ENCODE results near the gene RNF26. TPM values are rescaled to one million over a fixed set of nuclear protein-coding genes. Genes with fewer than 3 reads are reported as not detected.
A peak's percentile ranks its signal among the peaks of the same experiment; 100 is the strongest.

The RNF26 gene
- total and polyA plus RNA-seq, 2 of the 4 experiments (the other 2 are of a cell fraction): 3.4 to 36.7 TPM

DNA sequence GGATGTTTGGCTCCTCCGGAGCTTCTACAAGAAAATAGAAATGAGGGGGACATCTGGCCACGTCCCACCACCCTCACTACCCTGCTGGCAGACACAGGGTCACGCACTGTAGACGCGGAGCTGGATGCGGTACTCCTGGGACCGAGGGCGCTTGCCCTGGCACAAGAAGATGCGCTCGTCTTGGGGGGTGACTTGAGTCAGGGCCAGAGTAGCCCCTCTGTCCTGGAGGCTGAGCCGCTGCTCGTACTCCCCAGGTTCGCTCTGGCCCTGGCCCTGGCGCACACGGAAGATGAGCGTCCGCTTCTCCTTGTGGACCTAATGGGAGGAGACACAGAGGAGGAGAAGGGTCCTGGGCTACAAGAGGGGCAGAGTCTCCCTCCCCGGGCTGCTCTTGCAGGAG, 19.6 kb upstream of the RNF26 start:
- no peak overlapping the region for H4K8ac ChIP-seq (ENCODE audit: low read depth in 2 of 2, low read length in 2 of 2)
- BruUV-seq (replicated peaks): no TSS peak
- no peak overlapping the region for H3K18ac ChIP-seq (ENCODE audit: low read depth, low read length)
- H2BK20ac ChIP-seq (ENCODE audit: low read depth, low read length): no peak overlapping the region
- no peak overlapping the region for H2BK120ac ChIP-seq (ENCODE audit: low read depth, low read length)
- ChIA-PET POLR2A (ENCODE audit: unreplicated experiment) (no interaction called here), CTCF (interaction anchor here (0.7 to 1.5 kb wide), 3 partner anchors 8 to 47 kb away, joined by 3 to 4 read pairs (median 3); no protein-coding TSS in a partner anchor)
- H3K27ac ChIP-seq (ENCODE audit: insufficient read depth, low read length): no peak overlapping the region; the same call in 1 of the 2 replicates
- H3K36me3 ChIP-seq (ENCODE audit: control insufficient read depth, insufficient read depth, low read length): peaks cover 41% of the 10 kb centered on the region
- no peak overlapping the region for H2AK5ac ChIP-seq (ENCODE audit: low read depth, low read length)
- TF ChIP-seq, protein P1, sequence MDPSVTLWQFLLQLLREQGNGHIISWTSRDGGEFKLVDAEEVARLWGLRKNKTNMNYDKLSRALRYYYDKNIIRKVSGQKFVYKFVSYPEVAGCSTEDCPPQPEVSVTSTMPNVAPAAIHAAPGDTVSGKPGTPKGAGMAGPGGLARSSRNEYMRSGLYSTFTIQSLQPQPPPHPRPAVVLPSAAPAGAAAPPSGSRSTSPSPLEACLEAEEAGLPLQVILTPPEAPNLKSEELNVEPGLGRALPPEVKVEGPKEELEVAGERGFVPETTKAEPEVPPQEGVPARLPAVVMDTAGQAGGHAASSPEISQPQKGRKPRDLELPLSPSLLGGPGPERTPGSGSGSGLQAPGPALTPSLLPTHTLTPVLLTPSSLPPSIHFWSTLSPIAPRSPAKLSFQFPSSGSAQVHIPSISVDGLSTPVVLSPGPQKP (IDR thresholded peaks at IDR 0.05; ENCODE audit: borderline replicate concordance, low read depth, low read length): no peak
- TF ChIP-seq BHLHE40 (IDR thresholded peaks at IDR 0.05; ENCODE audit: low read depth, low read length) (no peak), MAZ (IDR thresholded peaks at IDR 0.05; ENCODE audit: borderline replicate concordance, low read depth, low read length) (no peak), RFX5 (IDR thresholded peaks at IDR 0.05; ENCODE audit: low read depth, low read length) (no peak), CHD1 (IDR thresholded peaks at IDR 0.05; ENCODE audit: low read depth, low read length) (no peak), CEBPB (IDR thresholded peaks at IDR 0.05; ENCODE audit: low read depth, low read length) (no peak), SMC3 (IDR thresholded peaks at IDR 0.05; ENCODE audit: low read depth, low read length) (no peak)
- TF ChIP-seq, protein P2, sequence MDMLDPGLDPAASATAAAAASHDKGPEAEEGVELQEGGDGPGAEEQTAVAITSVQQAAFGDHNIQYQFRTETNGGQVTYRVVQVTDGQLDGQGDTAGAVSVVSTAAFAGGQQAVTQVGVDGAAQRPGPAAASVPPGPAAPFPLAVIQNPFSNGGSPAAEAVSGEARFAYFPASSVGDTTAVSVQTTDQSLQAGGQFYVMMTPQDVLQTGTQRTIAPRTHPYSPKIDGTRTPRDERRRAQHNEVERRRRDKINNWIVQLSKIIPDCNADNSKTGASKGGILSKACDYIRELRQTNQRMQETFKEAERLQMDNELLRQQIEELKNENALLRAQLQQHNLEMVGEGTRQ (IDR thresholded peaks at IDR 0.05; ENCODE audit: low read depth, low read length): no peak
- TF ChIP-seq, protein P3, sequence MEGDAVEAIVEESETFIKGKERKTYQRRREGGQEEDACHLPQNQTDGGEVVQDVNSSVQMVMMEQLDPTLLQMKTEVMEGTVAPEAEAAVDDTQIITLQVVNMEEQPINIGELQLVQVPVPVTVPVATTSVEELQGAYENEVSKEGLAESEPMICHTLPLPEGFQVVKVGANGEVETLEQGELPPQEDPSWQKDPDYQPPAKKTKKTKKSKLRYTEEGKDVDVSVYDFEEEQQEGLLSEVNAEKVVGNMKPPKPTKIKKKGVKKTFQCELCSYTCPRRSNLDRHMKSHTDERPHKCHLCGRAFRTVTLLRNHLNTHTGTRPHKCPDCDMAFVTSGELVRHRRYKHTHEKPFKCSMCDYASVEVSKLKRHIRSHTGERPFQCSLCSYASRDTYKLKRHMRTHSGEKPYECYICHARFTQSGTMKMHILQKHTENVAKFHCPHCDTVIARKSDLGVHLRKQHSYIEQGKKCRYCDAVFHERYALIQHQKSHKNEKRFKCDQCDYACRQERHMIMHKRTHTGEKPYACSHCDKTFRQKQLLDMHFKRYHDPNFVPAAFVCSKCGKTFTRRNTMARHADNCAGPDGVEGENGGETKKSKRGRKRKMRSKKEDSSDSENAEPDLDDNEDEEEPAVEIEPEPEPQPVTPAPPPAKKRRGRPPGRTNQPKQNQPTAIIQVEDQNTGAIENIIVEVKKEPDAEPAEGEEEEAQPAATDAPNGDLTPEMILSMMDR (conservative IDR thresholded peaks at IDR 0.05; ENCODE audit: low read depth, low read length): no peak
- intact Hi-C loops (cut with micrococcal nuclease) (no loop called here), dilution Hi-C loops (cut with HindIII; ENCODE audit: low sequenced_read_pairs, unreplicated experiment) (no loop called here), in situ Hi-C loops (cut with MboI; ENCODE audit: low sequenced_read_pairs) (no loop called here)
- no peak overlapping the region for H3K23ac ChIP-seq (ENCODE audit: low read depth, low read length)
- H3K27me3 ChIP-seq (ENCODE audit: control insufficient read depth, insufficient read depth, low read length): no peaks in the 10 kb centered on the region
- H3K4me3 ChIP-seq (ENCODE audit: insufficient read depth, low read depth, low read length): no peak overlapping the region
- no peak overlapping the region for H2AK9ac ChIP-seq (replicated peaks; ENCODE audit: low read depth, low read length, poor library complexity)
- H2BK15ac ChIP-seq (ENCODE audit: low read depth, low read length): no peak overlapping the region
- no peak overlapping the region for H3K56ac ChIP-seq (ENCODE audit: extremely low read depth, insufficient read depth, low read length)
- peaks cover 19% of the 10 kb centered on the region for H4K20me1 ChIP-seq (ENCODE audit: insufficient read depth, low read length)
- H4K5ac ChIP-seq (ENCODE audit: low read depth, low read length): no peak overlapping the region
- H2BK5ac ChIP-seq (ENCODE audit: low read depth, low read length, poor library complexity, severe bottlenecking): peak overlapping the region; percentile 79
- H3K4ac ChIP-seq (ENCODE audit: low read depth, low read length): 0 out of 2 replicates have a peak overlapping the region, but pooled peaks have one; percentile 82
- peaks cover 37% of the 10 kb centered on the region for H3K4me1 ChIP-seq (ENCODE audit: control insufficient read depth, insufficient read depth, low read length)
- no peak overlapping the region; the same call in 1 of the 2 replicates for H3K9ac ChIP-seq (ENCODE audit: low read depth, low read length)
- H2AFZ ChIP-seq (replicated peaks; ENCODE audit: low read length, poor library complexity): peak overlapping the region; percentile 93
- H3K14ac ChIP-seq (replicated peaks; ENCODE audit: low read depth, low read length): no peak overlapping the region
- H3K79me1 ChIP-seq (ENCODE audit: low read depth in 1 of 2, low read length in 2 of 2): peaks cover 15 to 52% of the 10 kb centered on the region in 2 experiments; a peak in 3 of 4 replicates
- no peak overlapping the region for H4K91ac ChIP-seq (ENCODE audit: insufficient read depth, low read depth, low read length)
- peaks cover 22% of the 10 kb centered on the region for H3K9me1 ChIP-seq (ENCODE audit: insufficient read depth, low read length)
- WGBS, 2 experiments (ENCODE audit: extremely low coverage in 2 of 2, insufficient read length in 1 of 2): 75% methylated on average over 2 of the region's 18 CpGs; no CpG with 5 or more reads in 1 of the 2 experiments
- H3K4me2 ChIP-seq (ENCODE audit: low read depth, low read length): peak overlapping the region; percentile 71; the same call in 1 of the 2 replicates
- no peak for ATAC-seq (ENCODE audit: low read depth)
- H3K9me3 ChIP-seq (ENCODE audit: control insufficient read depth, insufficient read depth, low read length): no peaks in the 10 kb centered on the region
- DNase-seq: no peak

Measured in IMR-90 (cell line).